Cardiac muscle cell (in vitro differentiated cells and primary cell): ENCODE results near the gene TMEM164. TPM values are rescaled to one million over a fixed set of nuclear protein-coding genes. Genes with fewer than 3 reads are reported as not detected.

Experiments used
- DNase-seq, 2 donors: peaks; one replicate each; pipeline versions ENCODE4 v3.0.0 to v3.0.0-alpha.2; 2010 to 2017; ENCODE audit warnings: low read depth in 1 of 2, low spot score in 1 of 2
- H3K27ac ChIP-seq: fragments of 200-600 bp; sonication (generic); 2 replicates; pipeline ENCODE4 v1.5.1; 2016
- H3K27me3 ChIP-seq: fragments of 200-600 bp; sonication (generic); 2 replicates; pipeline ENCODE4 v1.6.0; 2016; ENCODE audit warnings: control low read depth
- H3K36me3 ChIP-seq: fragments of 200-600 bp; sonication (generic); 2 replicates; pipeline ENCODE4 v1.5.1; 2016; ENCODE audit warnings: control low read depth
- H3K4me1 ChIP-seq: fragments of 200-600 bp; sonication (generic); 2 replicates; pipeline ENCODE4 v1.8.1; 2017; ENCODE audit warnings: low read depth, mild to moderate bottlenecking, mixed run types
- H3K4me3 ChIP-seq: fragments of 200-600 bp; sonication (generic); 2 replicates; pipeline ENCODE4 v1.5.1; 2016; ENCODE audit warnings: mild to moderate bottlenecking
- H3K9me3 ChIP-seq: fragments of 200-600 bp; sonication (generic); 2 replicates; pipeline ENCODE4 v1.5.1; 2017; ENCODE audit warnings: low read depth, mild to moderate bottlenecking, control low read depth
- CTCF ChIP-seq: IDR thresholded peaks from 2 replicates; pipeline ENCODE4 v1.5.1; 2012; ENCODE audit warnings: low read depth, mild to moderate bottlenecking, low read length
- polyA plus RNA-seq: library from polyadenylated mRNA; unstranded; fragments of >200 nt; fragmentation: Nextera tagmentation; extraction: Ambion mirVana; gene quantifications from 2 replicates; pipeline ENCODE4 v1.2.1, GENCODE V29; 2016
- total RNA-seq: library from RNA; depleted of rRNA; stranded (reverse); fragments of >200 nt; gene quantifications from 2 replicates; pipeline ENCODE4 v1.2.3, GENCODE V29; 2016

Gene TMEM164
- total and polyA plus RNA-seq, 2 experiments from 2014 or later = 6.8 to 70.3 TPM

GRCh38 chrX:110131031-110131430 is 128.1 kb downstream of the TMEM164 start:
- H3K4me3 ChIP-seq = no peak overlapping the region
- no peaks in the 10 kb centered on the region for H3K9me3 ChIP-seq
- no peaks in the 10 kb centered on the region for H3K4me1 ChIP-seq
- H3K27ac ChIP-seq = no peak overlapping the region
- no peak for TF ChIP-seq CTCF
- no peaks in the 10 kb centered on the region for H3K36me3 ChIP-seq
- no peaks in the 10 kb centered on the region for H3K27me3 ChIP-seq
- no peak for DNase-seq

GRCh38 chrX:110132450-110133114 is 129.7 kb downstream of the TMEM164 start:
- Histone ChIP-seq H3K27me3 (no peaks in the 10 kb centered on the region), H3K9me3 (no peaks in the 10 kb centered on the region), H3K4me1 (no peaks in the 10 kb centered on the region), H3K36me3 (no peaks in the 10 kb centered on the region), H3K4me3 (no peak overlapping the region), H3K27ac (no peak overlapping the region)
- TF ChIP-seq CTCF = no peak
- no peak for DNase-seq

GRCh38 chrX:110133735-110134370 is 130.9 kb downstream of the TMEM164 start:
- TF ChIP-seq CTCF = no peak
- H3K27ac ChIP-seq = no peak overlapping the region
- no peaks in the 10 kb centered on the region for H3K36me3 ChIP-seq
- H3K4me3 ChIP-seq = no peak overlapping the region
- no peaks in the 10 kb centered on the region for H3K27me3 ChIP-seq
- H3K4me1 ChIP-seq = no peaks in the 10 kb centered on the region
- H3K9me3 ChIP-seq = no peaks in the 10 kb centered on the region
- DNase-seq = no peak

- TF ChIP-seq CTCF = no peak
- H3K4me3 ChIP-seq = no peak overlapping the region
- no peaks in the 10 kb centered on the region for H3K27me3 ChIP-seq
- no peaks in the 10 kb centered on the region for H3K4me1 ChIP-seq
- H3K9me3 ChIP-seq = no peaks in the 10 kb centered on the region
- H3K36me3 ChIP-seq = no peaks in the 10 kb centered on the region
- no peak overlapping the region for H3K27ac ChIP-seq
- DNase-seq = no peak
Measured at GRCh38 chrX:110135618-110136017, 132.7 kb downstream of the TMEM164 start.

GRCh38 chrX:110136136-110136535 is 133.2 kb downstream of the TMEM164 start:
- Histone ChIP-seq H3K27me3 (no peaks in the 10 kb centered on the region), H3K36me3 (no peaks in the 10 kb centered on the region), H3K4me1 (no peaks in the 10 kb centered on the region), H3K27ac (no peak overlapping the region), H3K9me3 (no peaks in the 10 kb centered on the region), H3K4me3 (no peak overlapping the region)
- no peak for TF ChIP-seq CTCF
- DNase-seq = peak in 1 of 2 donors; percentile 27
